DND-41 (cell line): ENCODE data around the gene INF2.

Experiments
- ATAC-seq: fragments of 200-7000 bp; cut with Tn5 transposase; 3 replicates; pipeline ENCODE4 v1.9.1; 2021; ENCODE audit warnings: low read depth; ENCODE audit not compliant: insufficient read depth
- DNase-seq: peaks from one replicate; pipeline ENCODE4 v3.0.0-alpha.2; 2020
- H2AFZ ChIP-seq: 2 replicates; pipeline ENCODE4 v1.6.0; 2012; ENCODE audit warnings: low read depth, low read length
- H3K27ac ChIP-seq: 2 replicates; pipeline ENCODE4 v1.5.1; 2012; ENCODE audit warnings: low read length, inconsistent platforms
- H3K27me3 ChIP-seq: fragments of 200-600 bp; sonication (generic); 2 replicates; pipeline ENCODE4 v1.6.0; 2012; ENCODE audit warnings: low read length, mild to moderate bottlenecking, inconsistent platforms; ENCODE audit not compliant: insufficient read depth, poor library complexity
- H3K36me3 ChIP-seq: 2 replicates; pipeline ENCODE4 v1.5.1; 2012; ENCODE audit warnings: low read length, inconsistent platforms; ENCODE audit not compliant: insufficient read depth
- H3K4me1 ChIP-seq: 2 replicates; pipeline ENCODE4 v1.5.1; 2012; ENCODE audit warnings: mild to moderate bottlenecking, low read length; ENCODE audit not compliant: insufficient read depth
- H3K4me2 ChIP-seq: 2 replicates; pipeline ENCODE4 v1.6.0; 2012; ENCODE audit warnings: mild to moderate bottlenecking, moderate library complexity, low read length, inconsistent platforms; ENCODE audit not compliant: insufficient read depth
- H3K4me3 ChIP-seq, 2 experiments: fragments of 200-600 bp in 1 of 2; shearing (Covaris generic) in 1 of 2; 2 replicates each; pipeline ENCODE4 v1.5.1; 2012 to 2016; ENCODE audit warnings: inconsistent platforms in 2 of 2, low read length in 2 of 2, mild to moderate bottlenecking in 2 of 2, low read depth in 1 of 2, moderate library complexity in 1 of 2
- H3K79me2 ChIP-seq: 2 replicates; pipeline ENCODE4 v1.6.0; 2012; ENCODE audit warnings: low read length, inconsistent platforms; ENCODE audit not compliant: insufficient read depth
- H3K9ac ChIP-seq: 2 replicates; pipeline ENCODE4 v1.6.0; 2012; ENCODE audit warnings: low read depth, mild to moderate bottlenecking, inconsistent platforms, low read length, moderate library complexity
- H3K9me3 ChIP-seq: 2 replicates; pipeline ENCODE4 v1.5.1; 2012; ENCODE audit warnings: low read length, moderate library complexity, mild to moderate bottlenecking, inconsistent platforms; ENCODE audit not compliant: insufficient read depth, severe bottlenecking
- H4K20me1 ChIP-seq: 2 replicates; pipeline ENCODE4 v1.6.0; 2012; ENCODE audit warnings: low read length; ENCODE audit not compliant: insufficient read depth
- EZH2 ChIP-seq: IDR thresholded peaks from 3 replicates; pipeline ENCODE4 v1.6.1; 2012; ENCODE audit warnings: borderline replicate concordance, low read depth, mild to moderate bottlenecking, moderate library complexity, low read length, inconsistent platforms; ENCODE audit not compliant: severe bottlenecking
- TF ChIP-seq, protein P1 (sequence below): IDR thresholded peaks from 2 replicates; pipeline ENCODE4 v1.5.1; 2012; ENCODE audit warnings: borderline replicate concordance, low read length, moderate library complexity, mild to moderate bottlenecking; ENCODE audit not compliant: poor library complexity, severe bottlenecking; ENCODE audit errors: extremely low read depth

The INF2 gene

DNA sequence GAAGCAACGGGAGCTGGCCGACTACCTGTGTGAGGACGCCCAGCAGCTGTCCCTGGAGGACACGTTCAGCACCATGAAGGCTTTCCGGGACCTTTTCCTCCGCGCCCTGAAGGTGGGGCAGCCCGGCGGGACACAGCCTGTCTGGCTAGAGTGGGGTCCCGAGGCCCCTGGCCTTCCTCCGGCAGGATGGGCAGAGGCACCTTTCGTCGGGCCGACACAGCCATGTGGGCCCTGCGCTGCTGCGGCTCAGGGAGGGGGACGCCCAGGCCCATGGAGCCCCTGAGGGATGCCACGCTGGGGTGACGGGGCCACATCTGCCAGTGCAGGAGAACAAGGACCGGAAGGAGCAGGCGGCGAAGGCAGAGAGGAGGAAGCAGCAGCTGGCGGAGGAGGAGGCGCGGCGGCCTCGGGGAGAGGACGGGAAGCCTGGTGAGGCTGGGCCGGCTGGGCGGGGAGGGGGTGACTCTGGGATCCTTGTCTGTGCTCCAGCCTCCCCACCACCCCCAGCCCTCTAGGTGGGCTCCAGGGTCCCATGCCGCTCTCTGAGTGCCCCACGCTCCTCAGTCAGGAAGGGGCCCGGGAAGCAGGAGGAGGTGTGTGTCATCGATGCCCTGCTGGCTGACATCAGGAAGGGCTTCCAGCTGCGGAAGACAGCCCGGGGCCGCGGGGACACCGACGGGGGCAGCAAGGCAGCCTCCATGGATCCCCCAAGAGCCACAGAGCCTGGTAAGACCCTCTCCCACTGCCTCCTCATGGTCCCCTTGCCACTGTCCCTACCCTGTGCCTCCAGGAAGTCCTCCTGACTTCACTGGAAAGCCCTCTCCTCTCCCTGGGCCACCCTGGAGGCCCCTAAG lies 23.7 kb downstream of the INF2 start:
- Histone ChIP-seq H4K20me1 (peaks cover 24% of the 10 kb centered on the region), H3K9me3 (no peaks in the 10 kb centered on the region), H3K79me2 (no peaks in the 10 kb centered on the region), H3K4me1 (no peaks in the 10 kb centered on the region), H3K27me3 (no peaks in the 10 kb centered on the region), H3K4me2 (no peak overlapping the region), H2AFZ (no peak overlapping the region), H3K36me3 (peaks cover 73% of the 10 kb centered on the region), H3K27ac (no peak overlapping the region), H3K9ac (no peak overlapping the region), H3K4me3 (no peak overlapping the region)
- DNase-seq (no peak), ATAC-seq (no peak)
- no peak for TF ChIP-seq EZH2
- TF ChIP-seq, protein P1, sequence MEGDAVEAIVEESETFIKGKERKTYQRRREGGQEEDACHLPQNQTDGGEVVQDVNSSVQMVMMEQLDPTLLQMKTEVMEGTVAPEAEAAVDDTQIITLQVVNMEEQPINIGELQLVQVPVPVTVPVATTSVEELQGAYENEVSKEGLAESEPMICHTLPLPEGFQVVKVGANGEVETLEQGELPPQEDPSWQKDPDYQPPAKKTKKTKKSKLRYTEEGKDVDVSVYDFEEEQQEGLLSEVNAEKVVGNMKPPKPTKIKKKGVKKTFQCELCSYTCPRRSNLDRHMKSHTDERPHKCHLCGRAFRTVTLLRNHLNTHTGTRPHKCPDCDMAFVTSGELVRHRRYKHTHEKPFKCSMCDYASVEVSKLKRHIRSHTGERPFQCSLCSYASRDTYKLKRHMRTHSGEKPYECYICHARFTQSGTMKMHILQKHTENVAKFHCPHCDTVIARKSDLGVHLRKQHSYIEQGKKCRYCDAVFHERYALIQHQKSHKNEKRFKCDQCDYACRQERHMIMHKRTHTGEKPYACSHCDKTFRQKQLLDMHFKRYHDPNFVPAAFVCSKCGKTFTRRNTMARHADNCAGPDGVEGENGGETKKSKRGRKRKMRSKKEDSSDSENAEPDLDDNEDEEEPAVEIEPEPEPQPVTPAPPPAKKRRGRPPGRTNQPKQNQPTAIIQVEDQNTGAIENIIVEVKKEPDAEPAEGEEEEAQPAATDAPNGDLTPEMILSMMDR = no peak

DNA sequence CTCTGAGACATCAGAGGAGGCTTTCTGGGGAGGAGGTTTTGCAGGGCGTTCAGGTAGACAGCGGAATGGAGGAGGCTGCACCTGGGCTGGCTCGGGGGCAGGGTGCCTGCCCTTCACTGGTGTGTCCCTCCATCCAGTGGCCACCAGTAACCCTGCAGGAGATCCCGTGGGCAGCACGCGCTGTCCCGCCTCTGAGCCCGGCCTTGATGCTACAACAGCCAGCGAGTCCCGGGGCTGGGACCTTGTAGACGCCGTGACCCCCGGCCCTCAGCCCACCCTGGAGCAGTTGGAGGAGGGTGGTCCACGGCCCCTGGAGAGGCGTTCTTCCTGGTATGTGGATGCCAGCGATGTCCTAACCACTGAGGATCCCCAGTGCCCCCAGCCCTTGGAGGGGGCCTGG lies 24.6 kb downstream of the INF2 start:
- Histone ChIP-seq H3K27ac (no peak overlapping the region), H3K79me2 (no peaks in the 10 kb centered on the region), H3K9ac (no peak overlapping the region), H3K36me3 (peaks cover 74% of the 10 kb centered on the region), H3K4me2 (no peak overlapping the region), H2AFZ (no peak overlapping the region), H3K9me3 (no peaks in the 10 kb centered on the region), H3K4me1 (no peaks in the 10 kb centered on the region), H3K4me3 (no peak overlapping the region), H3K27me3 (no peaks in the 10 kb centered on the region), H4K20me1 (peaks cover 21% of the 10 kb centered on the region)
- TF ChIP-seq EZH2 = no peak
- TF ChIP-seq, protein P1 = no peak
- no peak for DNase-seq
- no peak for ATAC-seq

DNA sequence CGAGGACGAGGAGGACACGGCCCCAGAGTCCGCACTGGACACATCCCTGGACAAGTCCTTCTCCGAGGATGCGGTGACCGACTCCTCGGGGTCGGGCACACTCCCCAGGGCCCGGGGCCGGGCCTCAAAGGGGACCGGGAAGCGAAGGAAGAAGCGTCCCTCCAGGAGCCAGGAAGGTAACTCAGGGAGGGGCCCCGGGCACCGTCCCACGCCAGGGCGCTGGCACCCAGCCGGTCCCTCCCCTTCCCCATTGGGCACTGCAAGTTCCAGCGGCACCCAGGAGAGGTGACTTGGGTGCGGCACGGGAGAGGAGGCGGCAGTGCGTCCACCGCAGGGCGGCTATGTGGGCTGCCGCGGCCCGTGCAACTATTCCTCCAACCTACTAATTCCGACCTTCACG lies 25.3 kb downstream of the INF2 start:
- Histone ChIP-seq H3K9ac (no peak overlapping the region), H4K20me1 (peaks cover 15% of the 10 kb centered on the region), H3K4me1 (no peaks in the 10 kb centered on the region), H3K36me3 (peaks cover 75% of the 10 kb centered on the region), H3K27me3 (no peaks in the 10 kb centered on the region), H3K9me3 (no peaks in the 10 kb centered on the region), H3K4me3 (no peak overlapping the region), H3K79me2 (no peaks in the 10 kb centered on the region), H3K27ac (no peak overlapping the region), H3K4me2 (no peak overlapping the region), H2AFZ (no peak overlapping the region)
- no peak for DNase-seq
- no peak for ATAC-seq
- no peak for TF ChIP-seq EZH2
- TF ChIP-seq, protein P1 = no peak
